Right lobe of liver (tissue), 6 donors: ENCODE measurements around the gene CBX2. TPM values are rescaled to one million over a fixed set of nuclear protein-coding genes. Genes with fewer than 3 reads are reported as not detected.

Experiments used
- ATAC-seq, 4 donors: fragments of 200-7000 bp; cut with Tn5 transposase; one replicate each; pipeline ENCODE4 v1.9.1; 2020; ENCODE audit warnings: mild to moderate bottlenecking in 4 of 4, moderate library complexity in 4 of 4
- DNase-seq, 3 donors: peaks; one replicate each; pipeline ENCODE4 v3.0.0-alpha.2; 2020
- H3K27ac ChIP-seq, 3 donors: fragments of 200-600 bp; one replicate each; pipeline ENCODE4 v1.8.0; 2022
- H3K27me3 ChIP-seq, 2 donors: fragments of 200-600 bp; one replicate each; pipeline ENCODE4 v1.8.0; 2022
- H3K36me3 ChIP-seq, 4 donors: fragments of 200-600 bp; sonication (generic) in 1 of 4; one replicate each; pipeline versions ENCODE4 v1.5.1 to v1.8.0; 2017 to 2022; ENCODE audit warnings: control low read depth in 1 of 4
- H3K4me1 ChIP-seq, 4 donors: fragments of 200-600 bp; sonication (generic) in 1 of 4; one replicate each; pipeline versions ENCODE4 v1.5.1 to v1.8.0; 2017 to 2022; ENCODE audit warnings: control low read depth in 1 of 4
- H3K4me3 ChIP-seq, 3 donors: fragments of 200-600 bp; one replicate each; pipeline ENCODE4 v1.8.0; 2022
- H3K9me3 ChIP-seq, 4 donors: fragments of 200-600 bp; sonication (generic) in 1 of 4; one replicate each; pipeline versions ENCODE4 v1.5.1 to v1.8.0; 2017 to 2022; ENCODE audit warnings: control low read depth in 1 of 4
- CTCF ChIP-seq, 4 donors: fragments of 200-600 bp in 3 of 4; fragments of 450-650 bp in 1 of 4; IDR thresholded peaks; one replicate each; pipeline versions ENCODE4 v1.5.1 to v1.8.0; 2016 to 2022; ENCODE audit warnings: antibody characterized with exemption in 4 of 4, mild to moderate bottlenecking in 2 of 4
- POLR2A ChIP-seq: fragments of 450-650 bp; IDR thresholded peaks from one replicate; pipeline ENCODE4 v1.6.1; 2017; ENCODE audit warnings: antibody characterized with exemption, mild to moderate bottlenecking
- WGBS: methylation state at CpG from one replicate; pipeline ENCODE4 v1.1.6; 2018; ENCODE audit warnings: low coverage, low lambda C conversion rate; ENCODE audit not compliant: insufficient coverage; ENCODE audit errors: missing lambda C conversion rate; 5-methylcytosine and 5-hydroxymethylcytosine counted together
- intact Hi-C, 2 donors: fragments of 100-400 bp; cut with DNase I; formaldehyde crosslinking; loops; one replicate each; pipeline versions ENCODE4 v1.11.2 to v1.14.1; 2022
- total RNA-seq, 6 experiments: library from RNA; depleted of rRNA in 2 of 6; stranded (reverse); fragments of >200 nt in 2 of 6; fragmentation: NEBNext Ultra II Directional in 3 of 6; extraction: Animal tissue kit (Norgen Biotek cat#: 25700) in 3 of 6; gene quantifications; one replicate each; pipeline versions ENCODE4 v1.1.0 to v1.2.4, GENCODE V29; 2016 to 2023
- donor health status: DM: no; HTN: yes; CAD: no.
- donor health status: DM: no; HTN: no; CAD: no.
- donor health status: DM: no; HTN: no; CAD: no.
- donor health status: DM: no; HTN: yes; CAD: no.
- donor health status: DM: no; HTN: yes; CAD: no.

The CBX2 gene
- total RNA-seq, 6 experiments from 2014 or later: 0.33 to 3.5 (median 1.1) TPM

GRCh38 chr17:79730437-79730768 lies 47.5 kb upstream of the CBX2 start:
- DNase-seq: no peak
- Histone ChIP-seq H3K27ac (peak overlapping the region in 1 of 3 donors; percentile 37), H3K27me3 (no peaks in the 10 kb centered on the region), H3K36me3 (no peaks in the 10 kb centered on the region), H3K9me3 (no peaks in the 10 kb centered on the region), H3K4me1 (peaks cover 0 to 24% (median 12%) of the 10 kb centered on the region in 4 donors), H3K4me3 (peak overlapping the region in 1 of 3 donors; percentile 50)
- ATAC-seq: no peak
- no peak for TF ChIP-seq POLR2A
- TF ChIP-seq CTCF (IDR thresholded peaks at IDR 0.05): no peak
- intact Hi-C loops: no loop called here
- WGBS: no CpG with 5 or more reads among the region's 5 CpGs

- H3K9me3 ChIP-seq: no peaks in the 10 kb centered on the region
- no peaks in the 10 kb centered on the region for H3K36me3 ChIP-seq
- TF ChIP-seq CTCF (IDR thresholded peaks at IDR 0.05) (no peak), POLR2A (peak; percentile 46)
- H3K4me3 ChIP-seq: peak within 1 kb of the TSS in 2 of 3 donors; percentile 7 to 50
- ATAC-seq (peak; percentile 66 to 79 (median 76)), DNase-seq (peak; percentile 78 to 87 (median 86))
- no peaks in the 10 kb centered on the region for H3K27me3 ChIP-seq
- WGBS: 46% methylated on average over 5 of the region's 33 CpGs
- H3K27ac ChIP-seq: peak within 1 kb of the TSS in 2 of 3 donors; percentile 37 to 40
- peaks cover 0 to 24% (median 12%) of the 10 kb centered on the region in 4 donors for H3K4me1 ChIP-seq
- intact Hi-C loops: no loop called here
These were observed 47.0 kb upstream of the CBX2 start, which contains the start of gene ENPP7 for GRCh38 chr17:79730769-79731483. TSS of gene ENPP7 (plus strand) at chr17:79730943. CDS start at chr17:79731140, 197 bp downstream.

GRCh38 chr17:79732254-79732653 lies 45.7 kb upstream of the CBX2 start:
- Histone ChIP-seq H3K27ac (peak overlapping the region; percentile 36 to 71 (median 68)), H3K4me1 (peaks cover 0 to 24% (median 12%) of the 10 kb centered on the region in 4 donors), H3K9me3 (no peaks in the 10 kb centered on the region), H3K4me3 (peak overlapping the region; percentile 32 to 50 (median 49)), H3K27me3 (no peaks in the 10 kb centered on the region), H3K36me3 (no peaks in the 10 kb centered on the region)
- ATAC-seq (no peak), DNase-seq (no peak)
- 40% methylated on average over 1 of the region's 10 CpGs for WGBS
- TF ChIP-seq POLR2A: no peak
- TF ChIP-seq CTCF (IDR thresholded peaks at IDR 0.05): no peak
- intact Hi-C loops: no loop called here

- intact Hi-C loops: no loop called here
- ATAC-seq: peak; percentile 64 to 73 (median 68)
- 21% methylated on average over 15 of the region's 35 CpGs for WGBS
These were observed 44.9 kb upstream of the CBX2 start for GRCh38 chr17:79732804-79733691.

More at GRCh38 chr17:79732804-79733691, 44.9 kb upstream of the CBX2 start:
- H3K27ac ChIP-seq: peak overlapping the region; percentile 36 to 71 (median 68)
- H3K27me3 ChIP-seq: no peaks in the 10 kb centered on the region
- H3K36me3 ChIP-seq: no peaks in the 10 kb centered on the region
- peak; percentile 61 for TF ChIP-seq POLR2A
- no peak for TF ChIP-seq CTCF (IDR thresholded peaks at IDR 0.05)
- peaks cover 0 to 24% (median 12%) of the 10 kb centered on the region in 4 donors for H3K4me1 ChIP-seq
- peak; percentile 81 to 87 (median 85) for DNase-seq
- no peaks in the 10 kb centered on the region for H3K9me3 ChIP-seq
- peak overlapping the region; percentile 32 to 50 (median 49) for H3K4me3 ChIP-seq
